Measurements from ENCODE around the gene MAP4K3.

DNA sequence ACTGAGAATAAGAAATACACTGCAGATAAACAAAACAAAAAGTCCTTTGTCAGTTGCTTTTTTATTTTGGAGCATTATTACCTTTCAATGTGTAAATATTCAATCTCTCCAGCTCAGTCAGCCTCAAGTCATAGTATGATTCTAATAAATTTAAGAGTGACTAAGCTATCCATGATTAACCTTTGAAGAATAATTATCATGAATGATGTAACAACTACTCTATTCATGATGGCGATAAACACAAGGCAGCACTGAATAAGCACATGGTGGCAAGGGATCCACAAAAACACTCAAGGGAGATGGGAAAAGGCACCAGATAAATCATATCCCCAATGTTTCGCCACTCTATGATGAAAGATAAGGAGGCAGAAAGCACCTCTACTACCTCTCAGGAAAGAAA is 67.0 kb downstream of the MAP4K3 start:
- TF ChIP-seq FOXK2 (IDR thresholded peaks at IDR 0.05) (no peak), SP1 (IDR thresholded peaks at IDR 0.05) (no peak), CTBP1 (IDR thresholded peaks at IDR 0.05; ENCODE audit: borderline replicate concordance) (no peak), ZNF384 (IDR thresholded peaks at IDR 0.05) (no peak), FOXM1 (IDR thresholded peaks at IDR 0.05; ENCODE audit: borderline replicate concordance) (no peak), HDGF (IDR thresholded peaks at IDR 0.05; ENCODE audit: borderline replicate concordance) (no peak), ELF4 (IDR thresholded peaks at IDR 0.05) (no peak), SUZ12 (IDR thresholded peaks at IDR 0.05) (no peak), ARNT (IDR thresholded peaks at IDR 0.05) (no peak), BHLHE40 (IDR thresholded peaks at IDR 0.05; ENCODE audit: borderline replicate concordance) (no peak), FOXA1 (IDR thresholded peaks at IDR 0.05) (no peak), LEF1 (IDR thresholded peaks at IDR 0.05; ENCODE audit: borderline replicate concordance) (no peak), TARDBP (IDR thresholded peaks at IDR 0.05) (no peak)
